AG04450 (cell line): Measurements from ENCODE around the gene HOXA13. TPM values are rescaled to one million over a fixed set of nuclear protein-coding genes. Genes with fewer than 3 reads are reported as not detected.

Experiments
- CTCF ChIA-PET: fragments of 300-600, 350-600 bp; formaldehyde crosslinking; extraction: SDS; loops from one replicate; lab custom pipeline; 2022; ENCODE audit warnings: antibody characterized with exemption, inconsistent platforms; lab: Charles Lee
- POLR2A ChIA-PET: fragments of 350-600 bp; formaldehyde crosslinking; extraction: SDS; loops from one replicate; lab custom pipeline; 2021; ENCODE audit warnings: antibody characterized with exemption, inconsistent platforms; lab: Yijun Ruan, JAX
- DNase-seq: peaks from one replicate; pipeline ENCODE4 v3.0.0-alpha.2; 2011; ENCODE audit warnings: low read depth, low spot score
- H3K27ac ChIP-seq: one replicate; pipeline ENCODE4 v1.5.1; 2012; ENCODE audit warnings: low read depth, low read length, control low read depth
- H3K27me3 ChIP-seq: one replicate; pipeline ENCODE4 v1.6.0; 2012; ENCODE audit warnings: low read length; ENCODE audit not compliant: control insufficient read depth, insufficient read depth
- H3K4me3 ChIP-seq: 2 replicates; pipeline ENCODE4 v1.5.1; 2011; ENCODE audit warnings: mild to moderate bottlenecking, low read depth, low read length, control low read depth
- H3K9me3 ChIP-seq: 2 replicates; pipeline ENCODE4 v1.5.1; 2012; ENCODE audit warnings: low read length; ENCODE audit not compliant: control insufficient read depth, insufficient read depth
- polyA plus RNA-seq: library from polyadenylated mRNA; depleted of rRNA; stranded (reverse); fragments of >200 nt; gene quantifications from 2 replicates; pipeline ENCODE4 v1.2.3, GENCODE V29; 2011
- TF ChIP-seq, protein P1 (sequence below): IDR thresholded peaks from 2 replicates; pipeline ENCODE4 v1.5.1; 2011; ENCODE audit warnings: low read depth, low read length, control low read depth, inconsistent platforms

Gene HOXA13
- polyA plus RNA-seq, 1 experiment: not detected

DNA sequence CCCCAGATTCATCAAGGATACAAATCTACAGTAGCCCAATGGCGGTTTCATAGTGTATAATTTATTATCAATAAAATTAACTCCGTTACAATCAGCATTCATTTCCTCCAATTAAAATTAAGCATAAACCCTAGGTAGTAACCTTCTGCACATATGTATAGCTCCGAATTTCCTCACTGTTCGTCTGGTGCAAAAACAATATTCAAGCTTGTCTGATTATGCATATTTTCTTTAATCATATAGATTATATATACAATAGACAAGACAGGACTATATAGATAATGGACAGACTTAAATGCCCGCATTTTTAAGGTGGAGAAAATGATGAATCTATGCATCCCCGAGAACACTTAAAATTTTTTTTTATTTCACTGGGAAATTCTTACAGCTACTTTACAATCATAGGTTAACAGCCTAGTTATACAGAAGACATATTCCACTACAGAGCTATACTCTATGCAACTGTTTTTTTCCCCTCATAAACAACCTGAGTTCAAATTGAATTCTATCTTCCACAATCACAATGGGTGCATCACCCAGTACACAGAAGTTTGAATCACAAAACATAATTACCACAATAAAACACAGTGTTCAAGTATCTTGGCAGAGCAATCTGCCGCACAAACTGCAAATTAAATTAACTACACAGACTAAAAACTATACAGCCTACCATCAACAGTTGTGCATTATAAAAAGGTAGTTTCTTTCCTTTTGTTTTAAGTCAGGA is 37.2 kb downstream of the HOXA13 start:
- Histone ChIP-seq H3K27me3 (peaks cover 44% of the 10 kb centered on the region), H3K27ac (no peak overlapping the region), H3K9me3 (peaks cover 27% of the 10 kb centered on the region; the same call in 1 of the 2 replicates), H3K4me3 (no peak overlapping the region)
- ChIA-PET CTCF (interaction anchor here (0.6 to 3.8 kb wide), 10 partner anchors 10 to 1269 kb away, joined by 3 to 171 read pairs (median 20); no protein-coding TSS in a partner anchor), POLR2A (no interaction called here)
- DNase-seq: no peak
- TF ChIP-seq, protein P1, sequence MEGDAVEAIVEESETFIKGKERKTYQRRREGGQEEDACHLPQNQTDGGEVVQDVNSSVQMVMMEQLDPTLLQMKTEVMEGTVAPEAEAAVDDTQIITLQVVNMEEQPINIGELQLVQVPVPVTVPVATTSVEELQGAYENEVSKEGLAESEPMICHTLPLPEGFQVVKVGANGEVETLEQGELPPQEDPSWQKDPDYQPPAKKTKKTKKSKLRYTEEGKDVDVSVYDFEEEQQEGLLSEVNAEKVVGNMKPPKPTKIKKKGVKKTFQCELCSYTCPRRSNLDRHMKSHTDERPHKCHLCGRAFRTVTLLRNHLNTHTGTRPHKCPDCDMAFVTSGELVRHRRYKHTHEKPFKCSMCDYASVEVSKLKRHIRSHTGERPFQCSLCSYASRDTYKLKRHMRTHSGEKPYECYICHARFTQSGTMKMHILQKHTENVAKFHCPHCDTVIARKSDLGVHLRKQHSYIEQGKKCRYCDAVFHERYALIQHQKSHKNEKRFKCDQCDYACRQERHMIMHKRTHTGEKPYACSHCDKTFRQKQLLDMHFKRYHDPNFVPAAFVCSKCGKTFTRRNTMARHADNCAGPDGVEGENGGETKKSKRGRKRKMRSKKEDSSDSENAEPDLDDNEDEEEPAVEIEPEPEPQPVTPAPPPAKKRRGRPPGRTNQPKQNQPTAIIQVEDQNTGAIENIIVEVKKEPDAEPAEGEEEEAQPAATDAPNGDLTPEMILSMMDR: no peak

DNA sequence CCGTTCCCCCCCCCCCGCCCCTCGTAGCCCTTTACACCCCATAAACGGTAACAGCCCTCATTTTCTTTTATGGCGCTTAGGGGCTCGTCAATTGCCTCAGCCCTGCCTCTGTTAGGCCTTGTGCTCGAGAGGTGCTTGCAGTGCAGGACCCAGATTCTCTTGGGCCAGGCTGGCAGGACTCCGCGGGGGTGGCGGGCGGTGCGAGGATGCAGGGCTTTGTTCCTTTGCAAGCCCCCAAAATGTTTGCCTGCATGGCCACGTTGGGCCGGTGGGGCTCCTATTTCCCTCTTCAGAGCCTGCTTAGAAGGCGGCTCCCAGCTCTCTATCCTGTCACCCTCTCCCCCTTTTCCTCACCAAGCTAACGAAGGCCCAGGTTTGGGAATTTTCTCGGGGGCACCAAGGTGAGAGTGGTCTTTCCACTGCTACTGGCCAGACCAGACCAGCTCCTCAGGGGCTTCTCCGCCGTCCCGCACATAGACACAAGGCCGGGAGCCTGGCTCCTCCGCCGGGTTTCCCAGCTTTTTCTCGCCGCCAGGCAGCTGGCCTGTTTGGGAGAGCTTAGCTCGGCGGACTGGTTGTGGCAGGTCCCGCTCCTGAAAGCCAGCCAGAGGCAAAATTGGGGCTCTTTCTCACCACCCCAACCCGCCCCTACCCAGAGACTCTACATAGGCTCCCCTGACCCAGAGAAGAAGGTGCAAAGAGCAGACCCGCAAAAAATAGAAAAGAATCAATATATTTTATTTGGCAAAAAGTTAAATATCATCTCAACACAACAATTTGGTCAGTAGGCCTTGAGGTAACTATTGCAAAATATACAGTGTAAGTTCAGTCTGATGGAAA is 38.0 kb downstream of the HOXA13 start:
- no peak for DNase-seq

DNA sequence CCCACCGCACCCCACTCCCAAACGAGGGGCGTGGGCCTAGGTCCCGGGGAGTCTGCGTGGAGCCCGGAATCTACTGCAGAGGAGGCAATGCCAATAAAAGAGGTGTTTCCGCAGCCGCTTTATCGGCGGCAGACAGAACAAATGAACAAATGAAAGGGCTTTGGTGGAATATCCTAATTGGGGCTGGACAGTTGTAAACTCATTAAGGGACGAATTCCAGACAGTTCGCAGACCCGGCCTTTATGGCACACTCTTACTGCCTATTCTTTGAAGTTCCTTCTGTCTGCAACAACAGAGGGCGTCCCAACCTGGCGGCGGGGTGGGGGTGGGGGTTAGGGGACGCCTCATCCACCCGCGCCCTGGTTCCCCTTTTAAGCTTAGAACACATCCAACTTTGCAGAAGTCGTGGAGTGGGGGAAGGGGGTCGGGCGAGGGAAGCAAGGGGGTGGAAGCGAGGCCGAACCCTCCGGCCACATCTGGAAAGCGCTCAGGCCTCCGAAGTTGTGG is 38.6 kb downstream of the HOXA13 start:
- ChIA-PET CTCF (interaction anchor here (0.6 to 3.8 kb wide), 30 partner anchors 9 to 1307 kb away, joined by 3 to 171 read pairs (median 6); partner anchors contain the start of genes HOXA3, HOXA5 and SKAP2), POLR2A (interaction anchor here (0.5 to 1.3 kb wide), 5 partner anchors 64 to 961 kb away, joined by 3 to 5 read pairs (median 3); no protein-coding TSS in a partner anchor)
- H3K27me3 ChIP-seq: peaks cover 30% of the 10 kb centered on the region
- DNase-seq: no peak
- peak overlapping the region; percentile 62 for H3K4me3 ChIP-seq
- TF ChIP-seq, protein P1: no peak
- H3K27ac ChIP-seq: no peak overlapping the region
- H3K9me3 ChIP-seq: peaks cover 25% of the 10 kb centered on the region; the same call in 1 of the 2 replicates

More for the DNA sequence above, 38.0 kb downstream of the HOXA13 start:
- ChIA-PET CTCF (interaction anchor here (0.7 to 3.8 kb wide), 23 partner anchors 9 to 1268 kb away, joined by 3 to 171 read pairs (median 8); partner anchors contain the start of genes HOXA3, HOXA5 and SKAP2), POLR2A (interaction anchor here (1.3 kb wide), 1 partner anchor 792 kb away, joined by 3 read pairs; no protein-coding TSS in a partner anchor)
- H3K4me3 ChIP-seq: no peak overlapping the region
- peaks cover 29% of the 10 kb centered on the region; the same call in 1 of the 2 replicates for H3K9me3 ChIP-seq
- H3K27me3 ChIP-seq: peaks cover 36% of the 10 kb centered on the region
- TF ChIP-seq, protein P1: no peak
- no peak overlapping the region for H3K27ac ChIP-seq

DNA sequence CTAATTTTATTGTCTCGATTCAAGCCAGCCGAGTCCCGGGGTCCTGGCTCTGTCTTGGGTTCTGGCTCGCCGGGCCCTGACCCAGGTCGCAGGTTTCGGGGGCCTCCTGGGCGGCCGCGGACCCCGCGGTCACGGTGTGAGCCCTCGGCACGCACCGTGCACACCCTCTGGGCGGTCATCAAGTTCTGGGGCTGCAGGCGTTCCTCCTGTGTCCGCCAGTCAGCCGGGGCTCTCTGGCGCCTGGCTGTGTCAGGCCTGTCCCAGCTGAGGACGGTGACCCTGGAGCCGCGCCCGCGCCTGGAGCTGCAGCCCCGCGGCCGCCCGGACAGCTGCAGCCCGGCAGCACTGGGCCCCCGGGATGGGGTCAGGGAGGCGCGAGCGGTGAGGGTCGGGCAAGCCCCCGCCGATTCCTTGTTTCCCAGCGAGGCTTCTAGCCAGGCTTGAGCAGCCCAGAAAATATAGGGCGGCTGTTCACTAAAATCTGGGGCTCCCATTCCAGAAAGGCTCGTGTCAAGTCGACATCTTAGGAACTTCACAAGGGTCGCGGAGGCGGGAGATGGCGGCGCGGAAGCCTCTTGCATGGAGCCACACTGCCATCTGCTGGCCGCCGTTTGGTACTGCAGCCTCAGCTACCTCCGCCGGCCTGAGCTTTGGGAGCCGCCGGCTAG is 39.2 kb downstream of the HOXA13 start:
- peaks cover 26% of the 10 kb centered on the region for H3K27me3 ChIP-seq

More for the DNA sequence above, 39.2 kb downstream of the HOXA13 start:
- H3K9me3 ChIP-seq: peaks cover 21% of the 10 kb centered on the region; the same call in 1 of the 2 replicates
- CTCF ChIA-PET: interaction anchor here (0.6 to 3.8 kb wide), 31 partner anchors 8 to 1306 kb away, joined by 3 to 171 read pairs (median 5); partner anchors contain the start of genes HOXA3, HOXA5 and SKAP2
- H3K27ac ChIP-seq: no peak overlapping the region
- POLR2A ChIA-PET: interaction anchor here (0.5 to 1.3 kb wide), 5 partner anchors 63 to 961 kb away, joined by 3 to 5 read pairs (median 3); no protein-coding TSS in a partner anchor
- H3K4me3 ChIP-seq: peak overlapping the region; percentile 62
- TF ChIP-seq, protein P1: peak; percentile 96
- peak; percentile 64 for DNase-seq
